Lung (tissue), 12 donors: ENCODE data around the gene TTC7B. TPM values are rescaled to one million over a fixed set of nuclear protein-coding genes. Genes with fewer than 3 reads are reported as not detected.
A peak's percentile ranks its signal among the peaks of the same experiment; 100 is the strongest.

Source experiments
- ATAC-seq: fragments of 200-7000 bp; cut with Tn5 transposase; one replicate; pipeline ENCODE4 v1.9.1; 2020; ENCODE audit warnings: moderate number of reproducible peaks; ENCODE audit not compliant: insufficient read depth, low FRiP score
- DNase-seq, 3 donors: peaks; one replicate each; pipeline ENCODE4 v3.0.0-alpha.2; 2013 to 2017
- H3K27ac ChIP-seq, 2 donors: one replicate each; pipeline ENCODE4 v1.5.1; 2013; ENCODE audit warnings: mild to moderate bottlenecking in 2 of 2, moderate library complexity in 2 of 2, control low read depth in 1 of 2, inconsistent platforms in 1 of 2, low read depth in 1 of 2, low read length in 1 of 2
- H3K27me3 ChIP-seq, 3 donors: one replicate each; pipeline ENCODE4 v1.5.1; 2013; ENCODE audit warnings: low read length in 2 of 3; ENCODE audit not compliant: control insufficient read depth in 3 of 3, insufficient read depth in 3 of 3
- H3K36me3 ChIP-seq, 4 donors: one replicate each; pipeline ENCODE4 v1.5.1; 2013; ENCODE audit warnings: low read length in 4 of 4, mild to moderate bottlenecking in 1 of 4, moderate library complexity in 1 of 4; ENCODE audit not compliant: control insufficient read depth in 4 of 4, insufficient read depth in 4 of 4
- H3K4me1 ChIP-seq, 5 donors: one replicate each; pipeline ENCODE4 v1.5.1; 2013; ENCODE audit warnings: low read length in 5 of 5, mild to moderate bottlenecking in 2 of 5, moderate library complexity in 1 of 5; ENCODE audit not compliant: control insufficient read depth in 5 of 5, insufficient read depth in 5 of 5
- H3K4me3 ChIP-seq: one replicate; pipeline ENCODE4 v1.5.1; 2013; ENCODE audit warnings: mild to moderate bottlenecking, control low read depth, moderate library complexity
- H3K9ac ChIP-seq, 2 donors: one replicate each; pipeline ENCODE4 v1.5.1; 2013; ENCODE audit warnings: low read length in 2 of 2, control low read depth in 1 of 2; ENCODE audit not compliant: insufficient read depth in 1 of 2
- H3K9me3 ChIP-seq, 4 donors: one replicate each; pipeline ENCODE4 v1.5.1; 2013; ENCODE audit warnings: low read length in 3 of 4, mild to moderate bottlenecking in 1 of 4, moderate library complexity in 1 of 4; ENCODE audit not compliant: control insufficient read depth in 4 of 4, insufficient read depth in 3 of 4
- WGBS, 2 donors: extraction: QIAGEN DNeasy Blood & Tissue Kit; methylation state at CpG; one replicate each; pipeline ENCODE4 v1.1.7; 2013; 5-methylcytosine and 5-hydroxymethylcytosine counted together
- polyA plus RNA-seq, 2 donors: library from polyadenylated mRNA; stranded (reverse); fragments of 200-250 nt; gene quantifications; one replicate each; pipeline ENCODE4 v1.2.1, GENCODE V29; 2013
- total RNA-seq, 2 donors: library from RNA; depleted of rRNA in 1 of 2; stranded (reverse); fragments of >200 nt in 1 of 2; gene quantifications; one replicate each; pipeline ENCODE4 v1.2.1, GENCODE V29; 2014 to 2021
- TF ChIP-seq, protein P1 (sequence below): IDR thresholded peaks from 2 replicates; pipeline ENCODE4 v1.5.1; 2012; ENCODE audit warnings: mild to moderate bottlenecking; ENCODE audit errors: control extremely low read depth, extremely low read depth
- donor health status: control.
- donor health status: control.
- donor health status: Bipolar disorder and iron deficiency.
- donor health status: healthy.
- donor health status: DM: yes; HTN: yes; CAD: no.

The TTC7B gene
- total and polyA plus RNA-seq, 4 donors = 11.0 to 39.6 (median 23.0) TPM

GRCh38 chr14:90727082-90727481 is 89.1 kb downstream of the TTC7B start:
- TF ChIP-seq, protein P1, sequence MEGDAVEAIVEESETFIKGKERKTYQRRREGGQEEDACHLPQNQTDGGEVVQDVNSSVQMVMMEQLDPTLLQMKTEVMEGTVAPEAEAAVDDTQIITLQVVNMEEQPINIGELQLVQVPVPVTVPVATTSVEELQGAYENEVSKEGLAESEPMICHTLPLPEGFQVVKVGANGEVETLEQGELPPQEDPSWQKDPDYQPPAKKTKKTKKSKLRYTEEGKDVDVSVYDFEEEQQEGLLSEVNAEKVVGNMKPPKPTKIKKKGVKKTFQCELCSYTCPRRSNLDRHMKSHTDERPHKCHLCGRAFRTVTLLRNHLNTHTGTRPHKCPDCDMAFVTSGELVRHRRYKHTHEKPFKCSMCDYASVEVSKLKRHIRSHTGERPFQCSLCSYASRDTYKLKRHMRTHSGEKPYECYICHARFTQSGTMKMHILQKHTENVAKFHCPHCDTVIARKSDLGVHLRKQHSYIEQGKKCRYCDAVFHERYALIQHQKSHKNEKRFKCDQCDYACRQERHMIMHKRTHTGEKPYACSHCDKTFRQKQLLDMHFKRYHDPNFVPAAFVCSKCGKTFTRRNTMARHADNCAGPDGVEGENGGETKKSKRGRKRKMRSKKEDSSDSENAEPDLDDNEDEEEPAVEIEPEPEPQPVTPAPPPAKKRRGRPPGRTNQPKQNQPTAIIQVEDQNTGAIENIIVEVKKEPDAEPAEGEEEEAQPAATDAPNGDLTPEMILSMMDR = no peak
- H3K36me3 ChIP-seq = no peaks in the 10 kb centered on the region
- H3K27me3 ChIP-seq = no peaks in the 10 kb centered on the region
- ATAC-seq (no peak), DNase-seq (no peak)
- no peak overlapping the region for H3K9ac ChIP-seq
- peaks cover 0 to 1% (median 0%) of the 10 kb centered on the region in 4 donors for H3K9me3 ChIP-seq
- H3K4me1 ChIP-seq = peaks cover 0 to 2% (median 0%) of the 10 kb centered on the region in 5 donors
- H3K27ac ChIP-seq = no peak overlapping the region
- WGBS, 2 donors = 91 to 93% methylated on average over 13 of the region's 13 CpGs
- H3K4me3 ChIP-seq = no peak overlapping the region

GRCh38 chr14:90726656-90727055 is 89.6 kb downstream of the TTC7B start:
- peaks cover 0 to 2% (median 0%) of the 10 kb centered on the region in 5 donors for H3K4me1 ChIP-seq
- no peak overlapping the region for H3K4me3 ChIP-seq
- H3K27ac ChIP-seq = no peak overlapping the region
- peak overlapping the region in 1 of 2 donors; percentile 36 for H3K9ac ChIP-seq
- H3K36me3 ChIP-seq = no peaks in the 10 kb centered on the region
- no peaks in the 10 kb centered on the region for H3K27me3 ChIP-seq
- DNase-seq = peak; percentile 69 to 87 (median 84)
- peaks cover 0 to 1% (median 0%) of the 10 kb centered on the region in 4 donors for H3K9me3 ChIP-seq
- ATAC-seq = peak; percentile 64
- TF ChIP-seq, protein P1 = no peak
- 46 to 66% methylated on average over 9 of the region's 9 CpGs for WGBS, 2 donors

- DNase-seq (no peak), ATAC-seq (no peak)
- no peak overlapping the region for H3K9ac ChIP-seq
- no peaks in the 10 kb centered on the region for H3K9me3 ChIP-seq
- H3K27me3 ChIP-seq = no peaks in the 10 kb centered on the region
- no peaks in the 10 kb centered on the region for H3K36me3 ChIP-seq
- no peak overlapping the region for H3K27ac ChIP-seq
- H3K4me3 ChIP-seq = no peak overlapping the region
- WGBS, 2 donors = 63 to 74% methylated on average over 3 of the region's 3 CpGs
- TF ChIP-seq, protein P1 = no peak
- no peaks in the 10 kb centered on the region for H3K4me1 ChIP-seq
These were observed 91.4 kb downstream of the TTC7B start for GRCh38 chr14:90724866-90725265.

DNA sequence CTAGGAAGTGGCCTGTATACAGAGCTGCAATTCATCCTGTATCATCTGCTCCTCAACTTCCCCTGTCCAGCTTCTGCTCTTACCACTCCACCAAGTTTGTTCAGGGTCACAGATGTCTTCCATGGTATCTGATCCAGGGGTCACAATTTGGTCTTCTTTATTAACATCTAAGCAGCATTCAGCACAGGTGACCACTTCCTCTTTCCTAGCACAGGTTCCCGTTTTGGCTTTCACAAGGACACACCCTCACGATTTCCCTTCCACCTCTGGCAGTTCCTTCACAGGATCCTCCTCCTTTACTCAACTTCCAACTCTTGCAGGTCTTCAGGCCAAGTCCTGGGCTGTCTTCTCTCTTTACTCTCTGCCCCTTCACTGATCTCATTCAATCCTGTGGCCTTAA is 93.6 kb downstream of the TTC7B start:
- Histone ChIP-seq H3K9me3 (no peaks in the 10 kb centered on the region), H3K9ac (no peak overlapping the region), H3K4me1 (peaks cover 0 to 8% (median 0%) of the 10 kb centered on the region in 5 donors), H3K27ac (no peak overlapping the region), H3K36me3 (no peaks in the 10 kb centered on the region), H3K27me3 (no peaks in the 10 kb centered on the region), H3K4me3 (no peak overlapping the region)
- ATAC-seq (no peak), DNase-seq (no peak)
- TF ChIP-seq, protein P1 = no peak
- WGBS, 2 donors = 28 to 67% methylated on average over 2 of the region's 2 CpGs
